Endodermal cell (in vitro differentiated cells): ENCODE measurements around the gene EPHB1. TPM values are rescaled to one million over a fixed set of nuclear protein-coding genes. Genes with fewer than 3 reads are reported as not detected.
"Not testable (repeated sequence)": the region's sequence is repeated elsewhere in the genome, so short reads cannot be mapped to it uniquely, and the experiment has no call there.

Experiments
- DNase-seq: peaks from one replicate; pipeline ENCODE4 v3.0.0-alpha.2; 2017
- H3K27ac ChIP-seq: 2 replicates; pipeline ENCODE4 v1.5.1; 2013; ENCODE audit warnings: mild to moderate bottlenecking, low read depth, low read length, moderate library complexity
- H3K27me3 ChIP-seq: 2 replicates; pipeline ENCODE4 v1.6.1; 2013; ENCODE audit warnings: mild to moderate bottlenecking, low read length, moderate library complexity; ENCODE audit not compliant: insufficient read depth, control insufficient read depth, poor library complexity, severe bottlenecking
- H3K36me3 ChIP-seq: 2 replicates; pipeline ENCODE4 v1.7.0; 2013; ENCODE audit warnings: mild to moderate bottlenecking, low read length, moderate library complexity; ENCODE audit not compliant: control insufficient read depth, insufficient read depth
- H3K4me1 ChIP-seq: one replicate; pipeline ENCODE4 v1.7.0; 2013; ENCODE audit warnings: low read length; ENCODE audit not compliant: control insufficient read depth, insufficient read depth
- H3K4me3 ChIP-seq: 2 replicates; pipeline ENCODE4 v1.5.1; 2013; ENCODE audit warnings: mild to moderate bottlenecking, low read length, moderate library complexity
- H3K9ac ChIP-seq: 2 replicates; pipeline ENCODE4 v1.6.1; 2013; ENCODE audit warnings: mild to moderate bottlenecking, low read length, moderate library complexity; ENCODE audit not compliant: poor library complexity, severe bottlenecking; ENCODE audit errors: extremely low read depth
- H3K9me3 ChIP-seq: 2 replicates; pipeline ENCODE4 v1.6.1; 2013; ENCODE audit warnings: mild to moderate bottlenecking, low read length, moderate library complexity; ENCODE audit not compliant: control insufficient read depth
- H3K27ac Mint-ChIP-seq: 2 replicates; pipeline ENCODE4 v1.8.0; 2020; ENCODE audit warnings: mixed read lengths
- H3K27me3 Mint-ChIP-seq: 2 replicates; pipeline ENCODE4 v1.8.0; 2021; ENCODE audit warnings: mild to moderate bottlenecking, mixed read lengths; ENCODE audit not compliant: insufficient read depth
- H3K36me3 Mint-ChIP-seq: 2 replicates; pipeline ENCODE4 v1.8.0; 2020; ENCODE audit warnings: low read depth, mixed read lengths
- H3K4me1 Mint-ChIP-seq: 2 replicates; pipeline ENCODE4 v1.8.0; 2020; ENCODE audit warnings: mixed read lengths
- H3K4me3 Mint-ChIP-seq: 2 replicates; pipeline ENCODE4 v1.8.0; 2020; ENCODE audit warnings: mild to moderate bottlenecking, moderate library complexity, mixed read lengths
- H3K9me3 Mint-ChIP-seq: 2 replicates; pipeline ENCODE4 v1.8.0; 2020; ENCODE audit warnings: mild to moderate bottlenecking, mixed read lengths
- CTCF ChIP-seq: fragments of 200-600 bp; sonication (generic); conservative IDR thresholded peaks from 2 replicates; pipeline ENCODE4 v1.5.0; 2021; ENCODE audit warnings: antibody characterized with exemption, mild to moderate bottlenecking
- WGBS, 2 experiments: methylation state at CpG; one replicate each; pipeline versions ENCODE4 v1.1.5 to v1.1.7; 2013; ENCODE audit warnings: missing lambda C conversion rate in 2 of 2, mixed read lengths in 1 of 2; ENCODE audit not compliant: insufficient coverage in 1 of 2, insufficient read length in 1 of 2; 5-methylcytosine and 5-hydroxymethylcytosine counted together
- total RNA-seq, 2 donors: library from RNA; stranded (reverse); fragmentation: NEBNext Ultra II Directional in 1 of 2; extraction: Animal tissue kit (Norgen Biotek cat#: 25700) in 1 of 2; gene quantifications; 2 replicates in 1 of 2; 3 replicates in 1 of 2; pipeline ENCODE4 v1.2.1, GENCODE V29; 2021

The EPHB1 gene
- total RNA-seq, 2 donors from 2014 or later: 2.9 to 3.6 TPM

- H3K4me3 Mint-ChIP-seq: no peak overlapping the region
- Histone ChIP-seq H3K9me3 (no peaks in the 10 kb centered on the region), H3K4me3 (no peak overlapping the region), H3K36me3 (no peaks in the 10 kb centered on the region), H3K9ac (no peak overlapping the region), H3K4me1 (no peaks in the 10 kb centered on the region), H3K27ac (no peak overlapping the region), H3K27me3 (no peaks in the 10 kb centered on the region)
- H3K27ac Mint-ChIP-seq: no peak overlapping the region
- H3K27me3 Mint-ChIP-seq: no peaks in the 10 kb centered on the region
- 94 to 100% methylated on average over 1 to 2 of the region's 3 CpGs for WGBS, 2 experiments
- H3K36me3 Mint-ChIP-seq: no peaks in the 10 kb centered on the region
- peaks cover 17% of the 10 kb centered on the region for H3K4me1 Mint-ChIP-seq
- no peak for DNase-seq
- TF ChIP-seq CTCF: no peak
- H3K9me3 Mint-ChIP-seq: no peaks in the 10 kb centered on the region
Observed at GRCh38 chr3:135020181-135020580, 225.1 kb downstream of the EPHB1 start.

GRCh38 chr3:135023996-135024658 lies 229.1 kb downstream of the EPHB1 start:
- no peak for TF ChIP-seq CTCF
- H3K27me3 ChIP-seq: no peaks in the 10 kb centered on the region
- H3K4me3 ChIP-seq: no peak overlapping the region
- no peaks in the 10 kb centered on the region for H3K4me1 ChIP-seq
- no peaks in the 10 kb centered on the region for H3K36me3 ChIP-seq
- Mint-ChIP-seq H3K36me3 (no peaks in the 10 kb centered on the region), H3K27me3 (no peaks in the 10 kb centered on the region), H3K9me3 (no peaks in the 10 kb centered on the region), H3K4me1 (peaks cover 7% of the 10 kb centered on the region), H3K27ac (no peak overlapping the region), H3K4me3 (no peak overlapping the region)
- H3K9me3 ChIP-seq: no peaks in the 10 kb centered on the region
- no peak overlapping the region for H3K27ac ChIP-seq
- peak; percentile 17 for DNase-seq
- H3K9ac ChIP-seq: no peak overlapping the region
- 82 to 96% methylated on average over 4 to 9 of the region's 9 CpGs for WGBS, 2 experiments

GRCh38 chr3:135030768-135031615 lies 235.9 kb downstream of the EPHB1 start:
- H3K27ac ChIP-seq: not testable (repeated sequence)

More at GRCh38 chr3:135030768-135031615, 235.9 kb downstream of the EPHB1 start:
- H3K27me3 ChIP-seq, H3K9ac ChIP-seq, H3K9me3 ChIP-seq, H3K36me3 ChIP-seq, H3K4me1 ChIP-seq, H3K36me3 Mint-ChIP-seq, H3K9me3 Mint-ChIP-seq: not testable (repeated sequence)
- peak; percentile 72 for DNase-seq
- peak overlapping the region; percentile 93 for H3K27ac Mint-ChIP-seq
- H3K4me3 ChIP-seq: peak overlapping the region; percentile 75
- peaks cover 13% of the 10 kb centered on the region for H3K4me1 Mint-ChIP-seq
- H3K27me3 Mint-ChIP-seq: peaks cover 30% of the 10 kb centered on the region
- H3K4me3 Mint-ChIP-seq: peak overlapping the region; percentile 79
- 17 to 41% methylated on average over 8 to 27 of the region's 27 CpGs for WGBS, 2 experiments
